Left lobe of liver (tissue), 2 donors: ENCODE data around the gene WRAP53. TPM values are rescaled to one million over a fixed set of nuclear protein-coding genes. Genes with fewer than 3 reads are reported as not detected.

Source experiments
- ATAC-seq: fragments of 200-7000 bp; cut with Tn5 transposase; one replicate; pipeline ENCODE4 v1.9.1; 2020; ENCODE audit warnings: mild to moderate bottlenecking, moderate library complexity
- DNase-seq: peaks from one replicate; pipeline ENCODE4 v3.0.0-alpha.2; 2020; ENCODE audit warnings: low spot score
- total RNA-seq: library from RNA; stranded (reverse); gene quantifications from one replicate; pipeline ENCODE4 v1.2.1, GENCODE V29; 2021
- donor health status: DM: no; HTN: no; CAD: no; lungs with moderate emphysema.
- donor health status: DM: no; HTN: yes; CAD: no.

Gene WRAP53
- total RNA-seq, 1 donor from 2014 or later = 4.9 TPM

GRCh38 chr17:7677388-7678067 is 10.7 kb upstream of the WRAP53 start:
- ATAC-seq = no peak
- no peak for DNase-seq

GRCh38 chr17:7684851-7685532 is 3.3 kb upstream of the WRAP53 start:
- ATAC-seq (no peak), DNase-seq (no peak)

- ATAC-seq = peak; percentile 76
Measured at GRCh38 chr17:7685533-7686221, 2.6 kb upstream of the WRAP53 start.

DNA sequence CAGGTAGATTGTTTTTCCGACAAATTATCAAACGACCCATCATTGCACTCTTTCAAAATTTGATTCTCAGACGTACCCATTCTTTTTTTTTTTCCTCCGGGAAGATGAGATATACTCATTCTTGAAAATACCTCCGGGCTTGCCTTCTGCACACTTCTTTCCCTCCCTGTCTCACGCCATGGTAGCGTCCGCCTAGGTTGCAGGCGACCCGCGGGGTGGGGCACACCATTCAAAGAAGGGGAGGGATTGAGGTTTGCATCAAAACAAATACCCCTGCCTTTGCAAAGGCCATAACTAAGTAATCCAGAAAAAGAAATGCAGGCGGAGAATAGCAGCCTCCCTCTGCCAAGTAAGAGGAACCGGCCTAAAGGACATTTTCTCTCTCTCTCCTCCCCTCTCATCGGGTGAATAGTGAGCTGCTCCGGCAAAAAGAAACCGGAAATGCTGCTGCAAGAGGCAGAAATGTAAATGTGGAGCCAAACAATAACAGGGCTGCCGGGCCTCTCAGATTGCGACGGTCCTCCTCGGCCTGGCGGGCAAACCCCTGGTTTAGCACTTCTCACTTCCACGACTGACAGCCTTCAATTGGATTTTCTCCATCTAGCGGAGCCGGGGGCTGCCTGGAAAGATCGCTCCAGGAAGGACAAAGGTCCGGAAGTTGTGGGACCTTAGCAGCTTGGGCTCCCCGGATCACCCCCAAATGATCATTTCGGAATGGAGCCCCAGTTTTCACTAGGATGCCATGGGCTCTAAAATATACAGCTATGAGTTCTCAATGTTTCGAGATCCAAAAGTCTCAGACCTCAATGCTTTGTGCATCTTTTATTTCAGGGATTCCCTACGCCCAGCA is 1.8 kb upstream of the WRAP53 start:
- DNase-seq (peak; percentile 81), ATAC-seq (peak; percentile 67)

More at GRCh38 chr17:7685533-7686221, 2.6 kb upstream of the WRAP53 start:
- peak; percentile 94 for DNase-seq

- peak; percentile 90 for DNase-seq
- peak; percentile 63 for ATAC-seq
Measured at GRCh38 chr17:7687072-7687907, 987 bp upstream of the WRAP53 start, which contains the start of gene TP53. TP53 (minus strand) TSS chr17:7687490; CDS start chr17:7676594, 10,896 bp downstream.

- ATAC-seq (no peak), DNase-seq (no peak)
Measured at GRCh38 chr17:7688808-7689316, 585 bp downstream of the WRAP53 start.

DNA sequence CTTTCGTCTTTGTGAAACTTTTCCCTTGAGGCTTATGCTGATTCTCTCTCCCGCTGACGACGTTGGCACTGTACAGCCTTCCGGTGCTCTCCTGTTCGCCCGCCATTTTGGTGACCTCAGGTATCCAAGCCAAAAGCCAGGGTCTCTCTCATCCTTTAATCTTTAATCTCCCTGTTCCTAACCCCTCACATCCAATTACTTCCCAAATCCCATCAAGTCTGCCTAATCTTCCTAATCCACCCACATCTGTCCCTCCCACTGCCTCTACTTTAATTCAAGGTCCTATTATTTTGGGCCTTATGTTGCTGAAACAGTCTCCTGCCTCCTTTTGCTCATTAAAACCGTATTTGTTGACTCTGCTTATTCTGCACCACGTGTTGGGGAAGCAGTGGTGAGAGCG is 7.3 kb downstream of the WRAP53 start:
- no peak for DNase-seq
- no peak for ATAC-seq

DNA sequence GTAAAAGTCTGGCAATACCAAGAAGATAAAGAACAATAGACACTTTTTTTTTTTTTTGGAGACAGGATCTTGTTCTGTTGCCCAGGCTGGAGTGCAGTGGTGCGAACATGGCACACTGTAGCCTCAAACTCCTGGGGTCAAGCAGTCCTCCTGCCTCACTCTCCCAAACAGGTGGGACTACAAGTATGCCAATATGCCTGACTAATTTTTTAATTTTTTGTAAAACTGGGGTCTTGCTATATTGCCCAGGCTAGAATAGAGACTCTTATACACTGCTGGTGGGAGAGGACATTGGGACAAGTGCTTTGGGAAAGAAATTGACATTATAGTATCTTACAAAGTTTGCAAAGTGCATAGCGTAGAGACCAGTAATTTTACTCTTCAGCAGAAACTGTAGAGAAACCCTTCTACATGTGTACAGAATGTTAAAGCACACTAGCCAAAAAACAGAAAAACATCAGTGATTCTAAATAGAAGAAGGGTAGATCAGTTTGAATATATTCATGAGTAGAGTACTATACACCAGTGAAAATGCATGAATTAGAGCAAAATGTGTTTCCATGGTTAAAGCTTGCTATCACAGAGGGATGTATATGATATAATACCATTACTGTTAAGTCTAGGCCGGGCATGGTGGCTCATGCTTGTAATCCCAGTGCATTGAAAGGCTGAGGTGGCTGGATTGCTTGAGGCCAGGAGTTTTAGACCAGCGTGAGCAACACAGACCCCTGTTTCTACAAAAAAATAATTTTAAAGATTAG is 9.7 kb downstream of the WRAP53 start:
- ATAC-seq (no peak), DNase-seq (no peak)

DNA sequence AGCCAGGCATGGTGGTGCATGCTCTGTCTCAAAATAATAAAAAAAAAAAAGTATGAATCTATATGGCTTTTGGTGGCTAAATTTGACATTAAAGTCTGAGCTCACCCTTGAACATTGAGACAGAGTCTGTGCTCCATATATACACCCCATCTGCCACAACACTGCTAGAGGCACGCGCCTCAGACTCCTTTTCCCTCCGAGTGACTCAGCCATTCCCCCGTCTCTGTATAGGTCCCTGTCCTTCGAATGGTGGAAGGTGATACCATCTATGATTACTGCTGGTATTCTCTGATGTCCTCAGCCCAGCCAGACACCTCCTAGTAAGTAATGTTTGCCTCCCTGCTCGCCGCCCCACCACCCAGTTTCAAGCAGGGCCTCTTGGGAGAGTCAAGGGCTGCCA is 12.2 kb downstream of the WRAP53 start:
- no peak for DNase-seq
- ATAC-seq = no peak

GRCh38 chr17:7701681-7702080 is 13.4 kb downstream of the WRAP53 start:
- ATAC-seq = no peak
- no peak for DNase-seq

DNA sequence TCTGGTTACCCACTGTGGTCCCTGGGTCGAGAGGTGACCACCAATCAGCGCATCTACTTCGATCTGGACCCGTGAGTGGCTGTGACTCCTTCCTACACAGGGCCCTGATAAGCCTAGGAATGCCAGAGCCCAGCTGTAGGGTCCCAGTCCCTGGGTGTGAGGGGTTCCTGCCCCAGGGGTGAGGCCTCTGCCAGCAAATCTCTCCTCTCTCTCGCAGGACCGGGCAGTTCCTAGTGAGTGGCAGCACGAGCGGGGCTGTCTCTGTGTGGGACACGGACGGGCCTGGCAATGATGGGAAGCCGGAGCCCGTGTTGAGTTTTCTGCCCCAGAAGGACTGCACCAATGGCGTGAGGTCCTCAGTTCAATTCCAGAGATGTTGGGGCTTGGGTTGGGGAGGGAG is 14.5 kb downstream of the WRAP53 start:
- DNase-seq = no peak
- no peak for ATAC-seq

GRCh38 chr17:7703584-7704479 is 15.6 kb downstream of the WRAP53 start:
- no peak for DNase-seq
- no peak for ATAC-seq

DNA sequence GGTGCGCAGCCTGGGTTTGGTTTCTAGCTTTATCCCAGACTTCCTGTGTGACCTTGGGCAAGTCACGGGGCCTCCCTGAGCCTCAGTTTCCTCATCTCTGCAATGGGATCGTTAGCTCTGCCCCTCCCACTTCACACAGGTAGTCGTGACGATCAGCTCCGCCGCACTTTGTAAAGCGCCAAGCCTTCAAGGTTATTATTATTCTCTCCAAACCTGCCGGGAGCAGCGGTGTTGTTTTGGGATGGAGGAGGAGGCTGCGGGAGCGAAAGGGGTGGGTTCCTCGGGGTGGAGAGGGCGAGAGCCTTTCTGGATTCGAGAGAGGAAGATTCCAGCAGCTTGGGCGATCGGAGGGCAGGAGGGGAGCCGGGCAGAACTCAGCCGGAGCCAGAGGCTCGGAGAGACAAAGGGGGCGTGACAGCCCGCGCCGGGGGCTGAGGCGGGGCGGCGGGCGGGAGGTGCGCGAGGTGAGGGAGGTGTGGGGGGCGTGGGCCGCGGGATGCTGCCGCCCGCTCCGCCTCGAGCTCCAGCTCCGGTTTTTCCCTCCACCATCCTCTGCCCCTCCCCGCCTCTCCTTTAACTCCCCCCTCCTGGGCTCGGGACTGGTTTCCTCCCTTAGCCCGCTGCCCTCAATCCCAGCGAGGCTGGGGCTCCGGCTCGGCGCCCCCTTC is 16.5 kb downstream of the WRAP53 start, which contains the start of gene EFNB3:
TSS of gene EFNB3 (plus strand) at position 602 of the 668 bp plus-strand sequence. CDS start 397 bp downstream, outside the sequence.
- ATAC-seq (peak; percentile 33), DNase-seq (no peak)

- DNase-seq (no peak), ATAC-seq (no peak)
Measured at GRCh38 chr17:7705269-7706255, 17.3 kb downstream of the WRAP53 start.

DNA sequence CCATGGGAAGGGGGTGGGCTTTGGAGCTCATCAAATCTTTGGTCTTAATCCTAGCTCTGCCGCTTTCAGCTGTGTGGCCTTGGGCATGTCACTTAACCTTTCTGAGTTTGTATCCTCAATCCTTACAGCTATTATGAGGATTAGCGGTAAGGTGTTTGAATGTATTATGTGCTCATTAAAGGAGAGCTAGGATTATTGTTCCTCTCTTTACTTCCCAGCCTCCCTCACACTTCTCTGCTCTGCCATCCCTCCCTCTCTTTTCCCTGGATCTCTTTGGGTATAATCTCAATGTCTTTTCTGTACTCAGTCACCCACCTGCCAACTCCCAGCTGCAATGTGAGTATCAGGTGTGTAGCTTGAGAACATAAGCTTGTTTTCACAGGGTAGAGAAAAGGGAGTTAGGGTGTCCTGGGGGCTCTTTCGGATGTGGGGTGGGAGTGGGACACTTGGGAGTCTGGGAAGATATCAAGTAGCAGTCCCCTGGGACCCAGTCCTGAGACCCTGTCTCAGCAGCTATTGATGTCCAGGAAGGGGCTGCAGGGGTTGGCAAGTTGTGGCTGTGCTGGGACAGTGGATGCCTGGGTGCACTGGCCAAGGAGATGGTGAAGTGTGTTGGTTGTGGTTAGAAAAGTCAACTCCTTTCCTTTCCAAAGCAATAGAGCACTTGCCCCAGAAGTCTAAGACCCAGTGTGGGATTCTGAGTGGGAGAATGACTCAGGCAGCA is 18.5 kb downstream of the WRAP53 start:
- ATAC-seq = no peak

More for the DNA sequence above, 18.5 kb downstream of the WRAP53 start:
- no peak for DNase-seq
